Caki2 (cell line): Measurements from ENCODE around the gene MAD1L1. TPM values are rescaled to one million over a fixed set of nuclear protein-coding genes. Genes with fewer than 3 reads are reported as not detected.
"Not testable (repeated sequence)": the region's sequence is repeated elsewhere in the genome, so short reads cannot be mapped to it uniquely, and the experiment has no call there.

ENCODE experiments used
- DNase-seq: peaks from one replicate; pipeline ENCODE4 v3.0.0-alpha.2; 2015; ENCODE audit warnings: low read depth
- in situ Hi-C: cut with HindIII; loops from 2 replicates; pipeline ENCODE4 v1.10.0; 2016; ENCODE audit warnings: low sequenced_read_pairs, low pct_unique_long_range_greater_than_20kb, mixed read lengths
- total RNA-seq: library from RNA; depleted of rRNA; stranded (reverse); fragments of >200 nt; shearing (Covaris generic); gene quantifications from 2 replicates; pipeline ENCODE4 v1.2.3, GENCODE V29; 2014; ENCODE audit warnings: low replicate concordance

Gene MAD1L1
- total RNA-seq, 1 experiment from 2014 or later: 123 TPM

DNA sequence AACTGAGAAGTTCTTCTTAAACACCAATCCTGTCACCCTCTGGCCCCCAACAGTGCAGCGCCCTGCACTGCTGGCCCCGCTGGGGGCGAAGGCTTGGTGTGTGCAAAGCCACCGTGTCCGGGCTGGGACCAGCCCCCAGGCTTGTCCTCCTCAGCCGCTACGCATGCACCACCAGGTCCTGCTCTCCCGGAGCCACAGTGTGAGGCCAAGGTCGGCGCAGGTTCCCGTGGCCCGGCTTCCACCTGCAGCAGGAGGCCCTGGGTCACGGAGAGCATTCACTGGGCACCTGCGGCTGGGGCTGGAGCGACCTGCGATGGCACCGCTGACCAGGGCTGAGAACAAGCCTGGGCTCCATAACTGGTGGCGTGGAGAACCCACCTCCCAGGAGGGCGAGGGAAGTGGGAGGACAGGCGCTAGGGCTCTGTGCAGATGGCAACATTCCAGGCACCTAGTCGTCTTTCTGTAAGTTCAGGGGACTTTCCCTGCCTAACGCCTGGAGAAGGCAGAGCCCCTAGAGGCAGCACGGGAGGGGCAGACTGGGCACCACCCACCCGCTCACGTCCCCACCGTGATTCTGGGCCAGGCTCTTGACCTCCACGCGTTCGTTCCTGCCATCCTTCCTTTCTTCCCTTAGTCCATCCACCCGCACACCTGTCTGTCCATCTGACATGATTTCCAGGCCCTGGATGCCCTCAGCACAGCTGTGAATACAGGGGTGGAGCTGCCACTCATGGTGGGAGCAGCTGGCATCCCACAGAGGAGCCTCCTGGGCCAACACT, 291.1 kb downstream of the MAD1L1 start:
- in situ Hi-C loops: no loop called here
- DNase-seq: no peak

DNA sequence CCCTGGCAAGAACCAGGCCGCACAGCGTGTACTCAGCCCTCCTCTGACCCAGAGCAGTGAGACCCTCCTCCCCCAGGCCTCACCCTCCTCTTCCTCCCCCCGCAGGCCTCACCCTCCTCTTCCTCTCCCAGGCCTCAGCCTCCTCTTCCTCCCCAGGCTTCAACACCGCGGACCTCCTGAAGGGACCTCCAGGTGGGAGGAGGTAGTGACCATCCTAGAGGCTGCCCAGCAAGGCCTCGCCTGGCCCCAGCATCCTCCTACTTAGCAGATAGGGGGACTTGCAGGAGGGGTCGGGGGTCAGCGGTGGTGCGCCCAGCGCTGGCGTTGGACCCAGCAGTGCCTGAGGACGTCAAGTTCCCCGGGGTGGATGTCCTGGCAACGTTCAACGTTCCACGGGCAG, 291.9 kb downstream of the MAD1L1 start:
- no peak for DNase-seq
- in situ Hi-C loops: no loop called here

DNA sequence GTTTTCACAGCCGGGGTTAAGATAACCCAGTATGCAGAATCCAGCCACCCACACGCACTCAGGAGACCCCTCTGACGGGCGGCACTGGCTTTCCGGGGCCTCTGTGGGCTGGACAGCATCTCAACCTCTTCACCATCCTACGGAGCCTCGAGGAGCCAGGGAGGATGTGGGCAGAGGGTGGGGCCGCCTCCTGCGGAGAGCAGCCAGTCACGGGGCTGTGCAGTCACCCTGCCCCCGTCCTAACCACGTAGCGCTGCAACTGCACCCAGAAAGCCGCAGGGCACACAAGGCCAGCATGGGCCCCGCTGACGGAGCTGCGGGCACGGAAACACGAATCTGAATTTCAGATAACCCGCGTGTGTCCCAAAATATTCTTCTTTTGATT, 292.4 kb downstream of the MAD1L1 start:
- in situ Hi-C loops: no loop called here
- no peak for DNase-seq

DNA sequence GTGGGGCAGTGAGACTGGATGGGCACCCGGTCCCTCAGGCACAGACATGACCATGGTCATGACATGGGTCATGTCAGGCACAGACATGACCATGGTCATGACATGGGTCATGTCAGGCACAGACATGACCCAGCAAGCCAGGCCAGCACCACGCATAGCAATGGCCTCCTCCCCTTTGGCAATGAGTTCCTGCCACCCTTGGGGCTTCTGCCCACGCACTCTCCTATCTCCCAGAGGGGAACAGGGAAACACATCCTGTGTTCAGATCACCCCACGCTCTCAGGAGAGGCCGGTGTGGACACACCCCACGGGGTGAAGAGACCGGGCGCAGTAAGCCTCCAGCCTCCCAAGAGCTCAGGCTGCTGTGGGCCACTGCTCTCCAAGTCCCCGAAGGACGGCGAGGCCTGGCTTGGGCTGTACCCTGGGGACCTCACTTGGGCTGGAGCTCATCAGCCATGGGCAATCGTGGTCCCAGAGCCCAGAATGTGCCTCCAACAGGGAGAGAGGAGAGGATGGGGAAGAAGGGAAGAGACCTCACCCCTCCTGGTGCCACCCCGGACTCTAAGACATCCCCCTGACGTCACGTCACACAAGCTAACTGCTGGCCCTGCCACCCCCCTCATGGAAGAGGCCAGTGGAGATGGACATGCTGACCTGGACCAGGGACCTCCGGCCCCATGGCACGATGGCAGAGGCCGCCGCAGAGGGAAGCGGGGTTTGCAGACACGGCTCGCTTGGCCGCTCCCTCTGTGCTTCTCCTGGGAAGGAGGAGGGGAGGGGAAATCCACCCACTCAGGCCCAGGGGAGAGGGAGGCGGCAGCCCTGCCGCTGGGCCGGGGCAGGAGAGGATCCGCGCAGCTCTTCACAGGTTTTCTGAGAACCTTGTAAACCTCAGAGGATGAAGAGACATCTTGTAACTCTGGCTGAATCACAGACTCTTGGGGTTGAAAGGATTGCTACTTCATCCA, 293.0 kb downstream of the MAD1L1 start:
- in situ Hi-C loops: no loop called here
- DNase-seq: no peak

DNA sequence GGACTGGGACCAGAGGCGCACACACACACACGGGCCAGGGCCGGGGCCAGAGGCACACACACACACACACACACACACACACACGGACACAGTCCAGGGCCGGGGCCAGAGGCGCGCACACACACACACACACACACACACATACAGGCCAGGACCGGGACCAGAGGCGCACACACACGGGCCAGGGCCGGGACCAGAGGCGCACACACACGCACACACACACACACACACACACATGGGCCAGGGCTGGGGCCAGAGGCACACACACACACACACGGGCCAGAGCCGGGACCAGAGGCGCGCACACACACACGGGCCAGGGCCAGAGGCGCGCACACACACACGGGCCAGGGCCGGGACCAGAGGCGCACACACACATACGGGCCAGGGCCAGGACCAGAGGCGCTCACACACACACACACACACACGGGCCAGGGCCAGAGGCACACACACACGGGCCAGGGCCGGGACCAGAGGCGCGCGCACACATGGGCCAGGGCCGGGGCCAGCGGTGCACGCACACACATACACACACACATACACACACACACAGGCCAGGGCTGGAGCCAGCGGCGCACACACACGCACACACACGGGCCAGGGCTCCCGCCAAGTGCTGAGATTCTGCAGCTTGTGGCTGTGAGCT, 293.8 kb downstream of the MAD1L1 start:
- in situ Hi-C loops: no loop called here
- DNase-seq: no peak

DNA sequence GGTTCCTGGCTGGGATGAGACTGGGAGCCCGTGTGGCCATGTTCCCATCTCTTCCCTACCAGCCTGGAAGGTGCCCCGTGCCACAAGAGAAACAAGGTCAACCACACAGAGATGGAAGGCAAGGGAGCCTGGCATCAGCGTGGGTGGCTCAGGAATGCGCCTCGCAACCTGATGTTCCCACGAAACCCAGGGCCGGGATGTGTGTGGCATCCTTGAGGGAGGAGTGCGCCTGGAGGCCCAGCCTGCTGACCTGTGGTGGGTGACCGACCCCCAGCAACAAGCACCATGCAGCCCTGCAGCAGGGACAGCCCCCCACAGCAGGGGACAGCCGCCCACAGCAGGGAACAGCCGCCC, 295.5 kb downstream of the MAD1L1 start:
- no peak for DNase-seq
- in situ Hi-C loops: no loop called here

DNA sequence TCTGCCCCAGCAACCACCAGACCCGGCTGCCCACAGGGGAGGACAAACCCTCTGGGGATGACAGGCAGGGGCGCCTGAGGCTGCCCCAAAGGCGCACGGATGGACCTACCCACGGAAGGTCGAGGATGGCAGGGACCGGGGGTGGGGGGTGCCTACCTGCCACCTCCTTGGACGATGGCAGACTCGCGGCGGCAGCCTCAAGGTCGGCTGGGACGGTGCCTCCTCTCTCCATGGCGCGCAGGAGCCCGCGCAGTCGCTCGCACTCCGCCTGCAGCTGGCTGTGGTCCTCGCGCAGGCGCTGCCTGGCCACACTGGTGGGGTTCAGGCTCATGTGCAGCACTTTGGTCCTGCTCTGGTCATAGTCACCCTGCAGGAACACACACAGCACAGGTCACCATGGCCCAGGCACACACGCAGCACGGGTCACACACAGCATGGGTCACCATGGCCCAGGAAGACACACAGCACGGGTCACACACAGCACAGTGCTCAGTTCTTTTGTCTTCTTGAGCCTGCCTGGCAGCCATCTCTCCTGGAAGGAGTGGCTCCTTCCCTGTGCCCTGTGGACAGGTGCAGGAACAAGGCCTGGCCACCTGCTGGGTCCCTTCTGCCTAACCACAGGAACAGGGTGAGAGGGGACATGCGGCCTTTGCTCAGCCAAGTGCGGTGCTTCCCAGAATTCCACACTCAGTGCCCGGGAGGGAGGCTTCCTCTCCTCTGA, 296.1 kb downstream of the MAD1L1 start:
- in situ Hi-C loops: no loop called here
- DNase-seq: no peak

DNA sequence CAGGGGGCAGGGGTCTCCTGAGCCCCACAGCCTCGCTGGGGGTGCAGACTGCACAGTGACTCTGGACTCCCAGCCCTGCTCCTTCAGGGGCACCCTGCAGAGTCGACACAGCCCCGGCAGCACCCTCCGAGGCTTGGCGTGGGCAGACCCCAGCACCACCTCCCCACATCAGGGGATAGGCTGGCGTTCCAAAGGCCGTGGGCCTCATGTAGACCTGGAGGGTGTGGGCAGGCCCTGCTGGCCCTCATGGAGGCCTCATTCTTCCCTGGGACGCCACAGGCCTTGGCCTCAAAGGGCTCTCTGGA, 296.8 kb downstream of the MAD1L1 start:
- in situ Hi-C loops: no loop called here
- DNase-seq: no peak

DNA sequence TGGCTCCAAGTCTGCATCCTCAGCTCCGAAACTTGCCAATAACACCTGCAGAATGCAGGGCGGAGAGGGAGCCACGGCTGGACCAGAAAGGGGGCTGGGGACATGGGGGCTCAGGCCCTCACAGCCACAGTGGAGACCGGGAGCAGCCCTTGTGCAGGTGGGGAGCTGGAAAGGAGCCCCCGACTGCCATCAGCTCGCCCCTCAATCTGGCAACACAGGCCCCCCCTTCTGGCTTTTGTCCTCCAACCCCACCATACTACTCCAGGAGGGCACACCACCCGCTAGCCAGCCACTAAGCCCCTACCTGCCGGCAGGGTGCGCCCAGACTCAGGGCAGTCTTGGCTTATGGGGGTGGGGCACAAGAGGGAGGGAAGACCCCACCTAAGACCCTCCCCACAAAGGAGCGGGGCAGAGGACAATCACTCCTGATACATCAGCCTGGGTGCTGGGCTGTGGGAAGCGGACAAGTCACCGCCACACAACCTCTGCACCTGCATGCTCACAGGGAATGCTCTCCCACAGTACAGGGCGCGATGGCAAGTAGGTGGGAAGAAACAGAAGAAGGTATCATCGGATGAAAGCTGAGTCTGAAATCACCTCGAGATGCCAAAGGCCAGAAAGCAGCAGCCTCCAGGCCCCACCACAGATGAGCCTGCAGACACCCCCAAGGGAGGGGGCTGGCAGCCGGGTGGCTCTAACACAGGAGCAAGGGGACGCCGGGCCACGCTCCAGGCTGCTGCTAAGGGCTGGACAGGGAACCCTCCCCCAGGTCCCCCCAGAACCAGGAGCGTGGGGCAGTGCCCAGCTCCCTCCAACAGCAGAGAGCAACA, 297.4 kb downstream of the MAD1L1 start:
- in situ Hi-C loops: no loop called here
- no peak for DNase-seq

DNA sequence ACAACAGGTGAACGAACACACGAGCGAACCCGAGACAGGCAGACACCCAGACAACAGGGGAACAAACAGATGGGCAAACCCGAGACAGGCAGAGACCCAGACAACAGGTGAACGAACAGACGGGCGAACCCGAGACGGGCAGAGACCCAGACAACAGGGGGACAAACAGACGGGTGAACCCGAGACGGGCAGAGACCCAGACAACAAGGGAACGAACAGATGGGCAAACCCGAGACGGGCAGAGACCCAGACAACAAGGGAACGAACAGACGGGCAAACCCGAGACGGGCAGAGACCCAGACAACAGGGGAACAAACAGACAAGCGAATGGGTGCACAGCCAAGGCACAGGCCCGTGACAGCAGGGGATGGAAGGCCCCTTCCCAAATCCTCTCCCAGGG, 298.0 kb downstream of the MAD1L1 start:
- no peak for DNase-seq
- in situ Hi-C loops: no loop called here

DNA sequence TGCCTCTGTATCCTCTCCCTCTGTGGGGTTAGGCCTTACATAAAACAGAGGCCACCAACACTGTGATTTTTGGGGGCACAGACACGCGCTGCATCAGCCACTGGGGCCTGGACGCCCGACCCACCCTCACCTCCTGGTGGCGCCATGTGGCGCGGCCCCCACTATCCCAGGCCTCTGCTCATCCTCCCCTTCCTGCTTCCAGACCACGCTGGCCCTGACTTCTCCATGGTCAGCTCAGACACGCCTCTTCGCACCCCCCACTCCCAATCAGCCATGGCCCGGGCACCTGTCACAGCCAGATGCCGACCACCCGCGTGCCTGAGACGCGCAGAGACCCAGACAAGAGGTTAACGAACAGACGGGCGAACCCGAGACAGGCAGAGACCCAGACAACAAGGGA, 298.7 kb downstream of the MAD1L1 start:
- in situ Hi-C loops: no loop called here
- DNase-seq: no peak

DNA sequence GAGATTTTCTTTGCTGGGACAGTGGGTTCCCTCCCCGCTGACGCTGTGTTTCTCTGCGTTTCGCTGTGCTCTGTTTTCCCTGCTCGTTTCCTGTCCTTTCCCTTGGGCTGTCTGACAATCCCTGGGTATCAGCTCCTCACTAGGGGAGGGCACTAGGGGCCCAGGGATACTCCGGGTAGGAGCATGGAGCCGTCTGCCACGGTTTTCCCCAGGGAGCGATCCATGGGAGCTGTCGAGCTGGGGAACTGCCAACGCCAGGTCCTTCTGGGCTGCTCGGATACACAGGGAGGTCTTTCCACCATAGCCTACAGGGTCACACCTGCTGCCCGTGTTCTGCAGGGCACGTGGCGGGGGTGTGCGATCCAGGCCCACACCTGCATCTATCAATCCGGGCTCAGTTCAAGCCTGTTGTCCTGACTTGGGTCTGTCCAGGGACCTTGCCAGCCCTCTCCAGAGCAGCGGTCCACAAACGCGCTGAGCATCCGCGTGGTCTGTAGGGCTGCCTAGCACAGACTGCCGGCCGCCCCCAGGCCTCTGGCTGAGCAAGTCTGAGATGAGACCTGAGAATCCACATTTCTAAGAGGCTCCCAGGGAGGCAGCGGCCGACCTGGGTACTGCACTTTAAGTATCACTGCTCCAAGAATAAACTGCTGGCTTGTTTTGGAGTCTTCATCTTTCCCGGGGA, 299.5 kb downstream of the MAD1L1 start:
- no peak for DNase-seq
- in situ Hi-C loops: no loop called here

DNA sequence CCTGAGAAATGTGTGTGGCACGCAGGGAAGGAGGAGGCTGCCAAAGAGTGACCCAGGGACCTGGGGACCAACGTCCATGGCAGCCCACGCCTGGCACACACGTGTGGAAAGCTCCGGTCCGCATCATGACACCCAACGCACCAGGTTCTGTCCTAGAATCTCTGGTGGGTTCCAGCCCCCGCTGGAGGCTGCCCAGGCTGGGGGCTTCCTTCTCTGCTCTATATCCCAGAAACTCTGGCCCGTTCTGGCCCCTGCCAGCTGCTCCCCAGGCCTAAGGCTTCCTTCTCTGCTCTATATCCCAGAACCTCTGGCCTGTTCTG, 300.8 kb downstream of the MAD1L1 start:
- no peak for DNase-seq
- in situ Hi-C loops: no loop called here

DNA sequence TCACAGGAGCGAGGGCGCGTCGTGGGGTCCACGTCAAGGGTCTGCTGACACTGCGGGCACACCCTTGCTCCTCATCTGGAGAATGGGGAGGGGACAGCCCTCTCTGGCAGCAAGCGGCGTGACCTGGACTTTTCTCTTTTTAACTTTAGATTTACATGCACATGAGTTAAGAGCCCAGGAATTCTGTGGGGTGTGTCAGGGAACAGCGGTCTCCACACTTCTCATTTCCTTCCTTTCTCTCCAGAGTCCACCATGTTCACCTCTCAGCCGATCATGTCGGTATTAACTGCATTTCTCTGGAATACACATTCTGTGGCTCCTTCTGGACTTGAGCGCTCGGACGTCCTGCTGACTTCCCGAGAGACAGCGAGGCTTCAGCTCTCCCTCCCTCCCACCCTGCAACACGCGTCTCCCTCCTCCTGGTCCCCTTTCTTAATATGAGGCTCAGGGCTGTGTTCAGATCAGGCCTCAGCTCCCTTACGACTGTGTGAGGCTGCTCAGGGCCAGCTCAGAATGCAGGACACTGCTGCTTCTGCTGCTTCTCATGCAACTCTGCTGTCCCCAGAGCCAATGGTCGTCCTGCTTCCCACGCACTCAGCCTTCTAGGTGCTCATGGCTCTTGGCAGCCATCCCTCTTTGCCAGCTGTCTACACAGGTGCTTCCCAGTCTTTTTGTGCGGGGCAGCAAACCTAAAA, 301.3 kb downstream of the MAD1L1 start:
- in situ Hi-C loops: no loop called here
- no peak for DNase-seq

DNA sequence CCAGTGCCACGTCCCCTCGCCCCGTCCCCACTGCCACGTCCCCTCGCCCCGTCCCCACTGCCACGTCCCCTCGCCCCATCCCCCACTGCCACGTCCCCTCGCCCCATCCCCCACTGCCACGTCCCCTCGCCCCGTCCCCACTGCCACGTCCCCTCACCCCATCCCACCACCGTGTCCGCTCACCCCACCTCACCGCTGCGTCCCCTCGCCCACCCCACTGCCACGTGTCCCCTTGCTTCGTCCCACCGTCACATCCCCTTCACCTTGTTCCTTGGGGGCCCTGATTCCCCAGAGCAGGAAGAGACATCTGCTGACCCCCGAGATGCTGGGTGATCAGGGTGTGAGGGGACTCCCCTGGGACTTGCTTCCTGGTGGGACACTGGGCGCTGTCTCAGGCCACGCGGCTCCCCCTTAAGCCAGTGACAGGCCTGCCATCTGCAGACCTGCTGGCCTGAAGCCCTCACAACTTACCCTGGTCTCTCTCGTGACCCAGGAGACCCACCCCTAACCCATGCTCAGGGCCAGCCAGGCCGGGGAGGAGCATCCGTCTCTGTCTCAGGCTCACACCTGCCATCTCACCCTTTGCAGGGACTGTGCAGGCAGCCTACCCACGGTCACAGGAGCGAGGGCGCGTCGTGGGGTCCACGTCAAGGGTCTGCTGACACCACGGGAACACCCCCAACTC, 302.2 kb downstream of the MAD1L1 start:
- no peak for DNase-seq
- in situ Hi-C loops: no loop called here

DNA sequence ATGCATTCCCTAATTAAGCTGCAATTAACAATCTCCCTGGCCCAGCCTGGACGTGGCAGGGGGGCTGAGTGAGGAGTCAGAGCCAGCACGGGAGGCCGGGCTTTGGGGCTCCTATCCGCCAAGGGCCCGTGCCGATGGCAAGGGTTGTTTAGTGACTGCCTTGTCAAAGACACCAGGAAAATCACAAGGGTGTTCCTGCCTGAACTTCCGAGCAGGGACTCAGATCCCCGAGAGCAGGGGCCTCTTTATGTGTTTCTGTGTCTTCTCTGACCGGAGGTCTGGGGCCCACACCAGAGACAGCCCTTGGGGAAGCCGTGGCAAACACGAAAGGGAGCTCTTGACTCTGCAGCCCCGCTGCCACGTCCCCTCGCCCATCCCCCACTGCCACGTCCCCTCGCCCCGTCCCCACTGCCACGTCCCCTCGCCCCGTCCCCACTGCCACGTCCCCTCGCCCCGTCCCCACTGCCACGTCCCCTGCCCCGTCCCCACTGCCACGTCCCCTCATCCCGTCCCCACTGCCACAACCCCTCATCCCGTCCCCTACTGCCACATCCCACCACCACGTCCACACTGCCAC, 303.3 kb downstream of the MAD1L1 start:
- in situ Hi-C loops, DNase-seq: not testable (repeated sequence)
